B cell (primary cell): ENCODE data around the gene EIF2AK2.

Source experiments
- CTCF ChIP-seq: fragments of 200-600 bp; IDR thresholded peaks from one replicate; pipeline ENCODE4 v1.8.0; 2022; ENCODE audit warnings: antibody characterized with exemption, mild to moderate bottlenecking
- EZH2 ChIP-seq: IDR thresholded peaks from 2 replicates; pipeline ENCODE4 v1.6.1; 2012; ENCODE audit warnings: borderline replicate concordance, low read depth, mild to moderate bottlenecking, moderate library complexity, low read length; ENCODE audit not compliant: insufficient read depth, poor library complexity, severe bottlenecking

- TF ChIP-seq CTCF (no peak), EZH2 (no peak)
These were observed 2.0 kb downstream of the EIF2AK2 start for GRCh38 chr2:37154785-37155184.
